TTC549 (cell line): ENCODE data around the gene HTR2A.

Source experiments
- FAIRE-seq: peaks from 2 replicates; lab custom pipeline; 2012; peaks lifted over from hg19 to GRCh38; lab: Jason Lieb, UNC

Gene HTR2A

DNA sequence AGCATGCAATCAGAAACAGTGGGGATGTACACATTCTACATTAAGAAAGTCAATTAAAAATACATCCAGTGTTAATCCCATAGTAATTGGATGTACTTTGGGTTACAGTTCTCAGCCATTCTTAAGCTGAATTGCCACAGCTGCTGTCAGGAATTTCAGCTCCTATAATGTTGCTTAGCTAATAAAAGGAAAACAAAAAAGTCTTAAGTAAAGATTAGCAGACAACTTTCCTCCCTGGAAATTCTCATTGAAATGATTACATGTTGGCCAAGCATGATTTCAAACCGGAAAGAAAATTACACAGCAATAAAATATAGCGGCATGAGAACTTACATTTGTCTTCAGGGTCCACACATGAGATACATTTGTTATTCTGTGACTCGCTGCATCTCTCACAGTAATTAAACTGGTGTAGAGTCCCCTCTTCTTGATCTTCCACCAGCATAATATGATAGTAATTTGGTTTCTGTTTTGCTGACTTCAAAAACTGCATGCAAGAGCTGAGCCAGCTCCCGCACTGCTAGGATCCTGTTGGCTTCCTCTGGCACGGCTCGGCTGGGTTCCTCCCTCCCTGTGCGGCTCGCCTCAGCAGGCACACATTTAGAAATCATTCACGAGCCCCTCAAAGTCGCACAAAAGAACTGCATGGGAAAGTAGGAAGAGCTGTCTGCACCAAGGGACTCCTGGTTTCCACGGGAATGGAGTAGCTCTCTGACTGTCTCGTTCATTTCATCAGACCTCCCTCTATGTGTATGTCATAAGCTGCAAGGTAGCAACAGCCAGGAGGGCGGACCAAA is at the start of gene HTR2A:
HTR2A (minus strand) TSS at position 713 of the 797 bp plus-strand sequence. CDS start 1,147 bp downstream, outside the sequence.
- no peak for FAIRE-seq

- FAIRE-seq: no peak
Observed at GRCh38 chr13:46936525-46936924, 39.7 kb upstream of the HTR2A start.

DNA sequence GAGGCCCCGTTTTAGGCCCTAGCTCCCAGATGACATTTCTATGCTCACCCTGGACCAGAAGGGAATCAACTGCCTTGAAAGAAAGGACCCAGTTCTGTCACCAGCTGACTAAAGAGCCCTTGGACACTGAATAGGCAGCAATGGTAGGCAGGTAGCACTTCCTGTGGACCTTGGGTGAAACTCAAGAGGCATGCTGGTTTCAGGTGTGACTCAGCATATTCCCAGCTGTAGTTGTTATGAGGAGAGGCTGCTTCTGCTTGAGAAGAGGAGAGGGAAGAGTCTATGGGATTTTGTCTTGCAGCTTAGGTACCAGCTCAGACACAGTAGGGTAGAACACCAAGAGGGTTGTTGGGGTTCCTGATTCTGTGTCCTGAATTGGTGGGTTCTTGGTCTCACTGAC is 37.9 kb upstream of the HTR2A start:
- no peak for FAIRE-seq

DNA sequence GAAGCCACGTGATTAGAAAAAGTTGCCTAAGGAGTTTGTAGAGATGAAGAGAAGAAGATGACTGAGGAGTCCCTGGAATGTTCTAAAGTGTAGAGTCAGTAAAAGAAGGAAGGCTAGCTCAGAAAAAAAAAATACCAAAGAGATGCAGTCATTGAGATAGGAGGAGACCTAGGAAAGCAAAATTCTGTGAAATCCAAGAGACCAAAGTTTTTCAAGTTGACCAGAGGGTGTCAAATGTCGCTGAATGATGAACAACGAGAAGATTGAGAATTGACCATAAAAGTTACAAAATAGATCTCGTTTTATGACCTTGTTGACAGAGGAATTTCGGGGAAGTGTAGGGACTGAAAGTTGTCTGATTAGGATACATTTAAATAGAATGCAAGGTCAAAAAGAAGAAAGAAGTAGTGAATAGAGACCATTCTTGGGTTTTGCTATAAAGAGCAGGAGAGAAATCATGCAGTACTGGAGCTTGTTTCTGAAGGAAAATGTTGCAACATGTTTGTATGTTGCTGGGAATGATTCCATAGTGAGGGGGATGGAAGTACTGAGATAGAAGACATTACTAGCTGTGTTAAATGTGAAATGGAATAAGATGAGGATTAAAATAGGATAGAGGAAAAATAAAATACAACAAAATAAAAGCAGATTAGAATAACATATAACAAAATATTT is 30.2 kb upstream of the HTR2A start:
- FAIRE-seq: no peak

GRCh38 chr13:46925486-46925885 is 28.6 kb upstream of the HTR2A start:
- no peak for FAIRE-seq

- no peak for FAIRE-seq
Observed at GRCh38 chr13:46914341-46914740, 17.5 kb upstream of the HTR2A start.

DNA sequence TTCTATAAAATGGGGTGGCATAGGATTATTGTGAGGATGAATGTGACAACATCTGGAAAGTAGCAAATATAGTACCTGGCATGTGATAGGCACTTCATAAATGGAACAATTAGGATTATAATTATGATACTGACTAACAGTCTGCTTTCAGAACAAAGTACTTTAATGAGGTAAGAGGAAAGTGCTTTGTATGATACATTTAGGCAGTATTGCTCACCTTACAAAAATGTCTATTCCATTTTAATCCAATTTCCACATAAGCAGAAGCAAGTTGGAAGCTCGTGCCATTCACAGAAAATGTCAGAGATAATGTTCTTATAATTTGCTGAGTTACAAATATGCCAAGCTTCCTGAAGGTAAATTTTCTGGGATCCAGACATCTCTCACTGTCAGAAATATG is 16.9 kb upstream of the HTR2A start:
- FAIRE-seq: no peak

- FAIRE-seq: no peak
Observed at GRCh38 chr13:46909042-46909441, 12.2 kb upstream of the HTR2A start.

GRCh38 chr13:46908501-46908900 is 11.6 kb upstream of the HTR2A start:
- no peak for FAIRE-seq

DNA sequence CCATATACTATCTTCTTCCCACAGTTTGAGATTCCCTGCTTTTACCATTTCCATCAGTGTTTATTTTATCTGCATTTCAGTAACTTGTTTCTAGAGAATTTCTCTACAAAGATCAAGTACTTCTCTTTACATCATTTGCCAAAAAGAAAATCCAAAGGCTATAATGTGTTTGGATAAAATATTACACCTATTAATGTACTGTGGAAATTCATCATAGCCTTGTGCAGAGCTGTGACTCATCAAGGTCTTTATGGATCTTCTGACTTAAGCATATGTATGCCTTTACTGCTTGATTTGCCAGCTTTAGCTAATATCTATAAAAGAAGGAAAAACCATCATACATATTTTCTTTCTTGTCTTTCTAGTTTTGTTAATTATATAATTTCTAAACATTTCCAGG is 9.6 kb upstream of the HTR2A start:
- FAIRE-seq: no peak

- FAIRE-seq: no peak
Observed at GRCh38 chr13:46905249-46905648, 8.4 kb upstream of the HTR2A start.

DNA sequence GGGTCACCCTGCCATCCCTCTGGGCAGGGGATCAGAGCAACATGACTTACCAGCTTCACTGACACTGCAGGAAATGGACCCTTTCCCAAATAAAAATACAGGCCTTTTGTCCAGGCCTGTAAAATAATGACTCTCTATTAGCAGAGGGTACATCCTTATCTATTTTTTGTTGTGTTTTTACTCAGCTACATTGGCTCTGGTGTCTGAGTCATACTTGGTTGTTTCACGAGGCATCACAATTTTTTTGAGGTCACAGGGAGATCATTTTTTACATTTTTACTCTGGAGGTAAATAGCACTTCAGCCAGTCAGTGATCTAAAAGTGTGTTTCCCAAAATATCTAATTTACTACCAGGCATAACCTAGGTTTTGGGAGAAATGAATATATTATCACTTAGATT is 6.9 kb upstream of the HTR2A start:
- FAIRE-seq: no peak

DNA sequence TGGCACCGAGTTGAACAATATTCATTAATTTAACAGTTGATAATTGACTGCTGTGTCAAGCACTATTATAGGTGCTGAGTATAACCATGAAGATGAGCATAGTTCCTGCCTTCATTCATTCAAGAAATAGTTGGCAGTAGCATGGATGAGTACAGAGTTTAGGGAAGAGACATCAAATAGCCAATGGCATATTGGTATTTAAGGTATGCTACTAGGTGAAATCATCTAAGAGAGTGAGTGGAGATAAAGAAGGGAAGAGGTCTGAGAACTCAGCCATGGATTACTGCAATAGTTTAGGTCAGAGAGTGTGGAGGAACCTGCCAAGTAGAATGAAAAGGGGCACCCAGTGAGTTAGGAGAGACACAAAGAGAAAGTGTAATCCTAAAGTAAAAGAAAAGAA is 4.9 kb upstream of the HTR2A start:
- no peak for FAIRE-seq

GRCh38 chr13:46899801-46900200 is 2.9 kb upstream of the HTR2A start:
- no peak for FAIRE-seq

DNA sequence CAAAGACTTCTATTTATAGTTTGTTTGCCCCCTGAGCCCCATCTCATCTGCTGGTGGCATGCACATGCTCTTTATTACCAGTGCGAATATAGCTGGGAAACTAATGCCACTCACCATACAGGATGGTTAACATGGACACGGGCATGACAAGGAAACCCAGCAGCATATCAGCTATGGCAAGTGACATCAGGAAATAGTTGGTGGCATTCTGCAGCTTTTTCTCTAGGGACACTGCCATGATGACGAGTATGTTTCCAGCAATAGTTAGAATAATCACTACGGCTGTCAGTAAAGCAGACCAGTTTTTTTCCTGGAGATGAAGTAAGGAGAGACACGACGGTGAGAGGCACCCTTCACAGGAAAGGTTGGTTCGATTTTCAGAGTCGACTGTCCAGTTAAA is 1.5 kb downstream of the HTR2A start:
- FAIRE-seq: no peak

GRCh38 chr13:46894568-46894967 is 2.3 kb downstream of the HTR2A start:
- no peak for FAIRE-seq

DNA sequence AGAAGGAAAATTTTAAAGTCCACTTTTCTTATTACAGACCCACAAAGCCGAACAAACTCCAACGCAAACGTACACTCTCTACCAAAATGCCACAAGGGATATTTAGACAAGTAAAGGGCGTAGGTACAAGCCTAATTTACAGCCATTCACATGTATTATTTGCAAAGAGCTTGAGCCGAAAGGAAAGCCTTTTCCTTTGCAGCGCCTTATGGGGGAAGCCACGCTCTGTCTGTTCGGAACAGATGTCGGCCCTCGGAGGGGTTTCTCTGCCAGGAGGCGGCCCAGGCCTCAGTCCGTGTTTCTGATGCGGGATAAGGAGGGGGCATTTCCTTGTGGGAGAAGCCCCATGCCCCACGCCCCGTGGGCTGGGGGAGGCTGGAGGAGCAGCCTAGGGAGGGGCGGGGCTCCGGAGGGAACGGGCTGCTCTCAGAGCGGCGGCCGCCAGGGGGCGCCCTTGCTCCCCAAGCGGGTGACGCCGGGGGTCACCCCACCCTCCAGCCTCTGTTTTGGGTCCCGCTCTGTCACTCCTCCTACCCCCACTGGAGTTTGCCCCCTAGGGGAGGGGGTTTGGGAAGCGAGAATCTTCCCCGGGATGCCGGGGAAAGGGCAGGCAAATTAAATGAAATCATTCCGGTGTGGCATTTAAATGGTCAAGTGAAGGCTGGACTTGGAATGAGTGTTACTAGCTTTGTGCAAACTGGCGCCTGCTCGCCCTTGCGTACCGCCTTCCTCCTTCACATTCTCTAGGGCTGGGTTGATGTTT is 2.9 kb downstream of the HTR2A start:
- no peak for FAIRE-seq

GRCh38 chr13:46893221-46893740 is 3.6 kb downstream of the HTR2A start:
- FAIRE-seq: no peak

- no peak for FAIRE-seq
Observed at GRCh38 chr13:46885018-46885417, 11.8 kb downstream of the HTR2A start.

DNA sequence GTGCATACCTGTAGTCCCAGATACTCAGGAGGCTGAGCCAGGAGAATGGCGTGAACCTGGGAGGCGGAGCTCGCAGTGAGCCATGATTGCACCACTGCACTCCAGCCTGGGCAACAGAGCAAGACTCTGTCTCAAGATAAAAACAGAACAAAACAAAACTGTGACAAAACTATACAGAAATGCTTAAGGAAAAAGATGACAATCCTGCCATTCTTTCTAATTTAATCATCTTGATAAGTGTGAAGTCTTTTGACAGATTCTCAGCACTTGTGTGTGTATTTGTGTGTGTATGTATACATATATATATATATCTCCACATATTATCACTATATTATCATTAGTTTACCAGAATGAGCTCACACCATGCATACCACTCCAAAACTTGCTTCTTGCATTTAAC is 12.3 kb downstream of the HTR2A start:
- FAIRE-seq: no peak

DNA sequence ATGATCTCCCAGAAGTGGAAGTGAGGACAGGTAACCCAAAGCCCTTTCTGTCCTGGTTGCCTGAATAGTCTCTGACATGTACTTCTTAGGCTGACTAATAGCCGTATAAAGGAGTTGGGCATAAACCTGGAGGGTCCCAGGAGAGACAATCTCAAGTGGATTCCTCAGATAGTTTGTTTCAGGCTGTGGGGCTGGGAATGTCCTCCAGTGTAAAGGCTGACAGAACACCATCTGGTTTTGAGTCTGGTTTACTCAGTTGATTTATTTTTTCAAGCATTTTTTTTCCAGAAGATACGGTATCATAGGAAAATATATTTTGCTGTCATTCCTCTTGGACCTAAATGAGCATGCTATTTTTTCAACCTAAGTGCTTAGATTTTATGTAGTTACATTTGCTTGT is 15.2 kb downstream of the HTR2A start:
- FAIRE-seq: no peak

DNA sequence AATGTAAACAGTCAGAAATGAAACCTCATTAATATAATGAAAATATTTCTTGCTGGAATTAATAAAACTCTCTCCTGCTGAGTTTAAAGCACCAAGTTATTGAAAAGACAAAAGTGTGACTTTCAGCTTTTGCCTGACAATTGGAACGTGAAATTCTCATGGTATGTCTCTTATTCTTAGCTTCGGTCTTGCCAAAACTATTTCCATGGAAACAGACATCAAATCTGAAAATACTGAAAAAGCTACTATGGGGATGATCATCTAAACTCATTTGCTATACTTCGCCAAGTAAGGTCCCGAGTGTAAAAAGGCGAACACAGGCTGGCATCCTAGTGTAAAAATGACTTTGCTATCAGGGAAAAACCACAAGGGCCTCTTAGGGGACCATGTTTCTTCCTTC is 22.8 kb downstream of the HTR2A start:
- no peak for FAIRE-seq

DNA sequence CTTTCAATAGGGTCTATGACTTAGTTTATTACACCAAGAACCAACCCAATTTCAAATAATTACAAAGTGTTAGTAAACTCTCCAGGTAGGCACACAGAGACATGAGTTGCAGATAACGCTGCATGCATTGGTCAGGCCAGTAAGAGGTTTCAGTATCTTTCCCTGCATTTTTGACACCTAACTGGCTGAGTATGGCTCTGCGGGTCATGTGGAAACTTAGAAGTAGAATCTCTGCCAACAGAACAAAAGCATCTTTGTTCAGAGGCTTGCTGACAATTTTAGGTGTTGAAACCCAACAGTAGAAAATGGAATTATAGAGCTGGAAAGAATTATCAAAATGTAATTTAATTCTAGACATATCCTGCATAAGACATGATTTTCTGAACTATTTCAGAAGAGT is 25.3 kb downstream of the HTR2A start:
- no peak for FAIRE-seq
